GM18858 (cell line): ENCODE measurements around the gene NEK7.
"Not testable (repeated sequence)": the region's sequence is repeated elsewhere in the genome, so short reads cannot be mapped to it uniquely, and the experiment has no call there.

ENCODE experiments used
- ATAC-seq: cut with Tn5 transposase; IDR thresholded peaks from one replicate; pipeline ENCODE4 v1.9.1; 2021; ENCODE audit not compliant: unreplicated experiment

NEK7 gene

GRCh38 chr1:198169672-198170071 is 12.9 kb downstream of the NEK7 start:
- ATAC-seq, result no peak

DNA sequence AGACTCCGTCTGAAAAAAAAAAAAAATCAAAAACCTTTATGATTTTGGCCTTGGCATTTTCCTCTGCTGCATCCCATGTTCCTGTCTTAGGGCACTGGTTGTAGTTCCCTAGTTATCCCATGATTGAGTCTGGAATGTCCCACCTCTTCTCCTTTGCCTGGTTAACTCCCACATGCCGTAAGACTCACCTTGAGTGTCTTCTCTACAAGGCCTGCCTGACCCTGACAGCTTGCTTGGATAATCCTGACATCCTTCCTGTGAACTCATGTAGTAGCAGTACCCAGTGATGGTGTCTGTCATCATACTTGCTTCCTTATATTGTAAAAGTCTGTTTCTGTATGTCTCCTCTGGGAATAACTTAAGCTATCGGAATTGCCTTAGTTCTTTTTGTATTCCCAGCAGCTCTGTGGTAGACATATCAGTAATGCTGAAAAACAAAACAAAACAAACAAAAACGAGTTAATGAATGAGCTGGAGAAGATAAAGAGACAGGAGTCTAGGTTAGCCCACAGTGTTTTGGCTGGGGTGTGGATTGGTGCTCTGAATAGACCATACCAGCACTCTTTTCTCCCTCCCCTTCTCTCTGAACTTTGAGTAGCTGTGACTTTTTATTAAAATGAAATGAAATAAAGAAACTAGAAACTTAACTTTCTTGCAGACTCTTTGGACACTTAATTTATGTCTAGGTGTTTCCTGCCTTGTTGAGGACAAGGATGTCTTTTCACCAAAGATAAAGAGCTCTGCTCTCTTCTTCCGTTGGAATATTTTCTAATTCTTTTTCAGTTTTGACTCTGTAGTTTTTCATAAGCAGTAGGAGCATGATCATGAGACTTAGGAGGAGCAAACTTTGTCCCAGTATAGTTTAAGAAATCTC is 15.1 kb downstream of the NEK7 start:
- ATAC-seq, result no peak

DNA sequence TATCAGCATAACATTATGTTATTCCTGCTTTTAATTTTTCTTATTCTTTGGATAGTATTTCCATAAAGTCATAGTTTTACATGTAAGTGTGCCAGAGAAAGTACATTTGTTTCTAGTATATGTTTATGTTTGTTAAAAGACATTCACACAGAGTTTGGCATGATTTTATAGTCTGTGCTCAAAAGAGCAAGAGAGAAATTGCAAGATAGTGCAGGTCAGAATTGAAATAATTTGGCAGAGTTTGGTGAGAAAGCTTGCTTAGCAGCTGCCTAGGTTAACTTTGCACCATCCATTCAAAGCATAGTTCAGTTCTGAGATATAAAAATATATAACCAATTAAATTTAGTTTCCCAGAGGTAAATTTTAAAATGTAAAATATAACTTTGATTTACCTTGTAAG is 17.0 kb downstream of the NEK7 start:
- ATAC-seq, result no peak

- peak; percentile 49 for ATAC-seq
Observed at GRCh38 chr1:198174297-198174696, 17.5 kb downstream of the NEK7 start.

- ATAC-seq, result peak; percentile 54
Observed at GRCh38 chr1:198175423-198176170, 18.8 kb downstream of the NEK7 start.

DNA sequence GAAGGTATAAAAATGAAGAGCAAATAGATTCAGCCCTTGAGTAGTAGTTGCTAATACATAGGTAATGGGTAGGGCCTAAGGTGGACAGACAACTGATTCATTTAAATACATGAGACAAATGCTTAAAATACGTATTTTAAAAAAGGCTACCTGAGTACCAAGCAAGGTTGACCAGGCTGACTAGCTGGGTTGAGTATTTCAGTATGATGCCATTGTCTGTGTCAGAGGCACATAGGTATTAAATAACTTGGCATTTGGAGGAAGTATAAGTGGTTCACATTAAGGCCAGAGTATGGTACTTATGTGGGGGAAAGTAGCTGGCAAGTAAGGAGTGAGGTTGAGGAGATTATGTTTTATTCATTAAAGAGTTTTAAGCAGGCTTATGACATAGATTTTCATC is 19.4 kb downstream of the NEK7 start:
- ATAC-seq, result no peak

DNA sequence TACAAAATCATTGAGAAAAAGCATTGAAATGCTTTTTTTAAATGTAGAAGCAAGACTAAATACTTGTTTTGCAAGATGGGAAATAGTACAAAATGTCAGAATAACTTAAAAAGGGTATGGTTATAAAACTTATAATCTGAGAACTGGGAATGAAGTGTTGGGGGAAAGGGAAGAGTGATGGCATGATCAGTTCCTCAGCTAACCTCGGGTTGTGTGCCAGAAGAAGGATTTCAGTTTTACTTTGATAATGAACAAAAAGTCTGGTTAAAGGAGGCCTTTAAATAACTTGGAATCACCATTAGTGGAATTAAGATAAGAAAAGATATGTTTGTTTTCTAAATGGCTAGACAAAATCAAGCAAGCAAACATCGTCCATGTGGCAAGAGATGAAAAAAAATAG is 20.7 kb downstream of the NEK7 start:
- no peak for ATAC-seq

DNA sequence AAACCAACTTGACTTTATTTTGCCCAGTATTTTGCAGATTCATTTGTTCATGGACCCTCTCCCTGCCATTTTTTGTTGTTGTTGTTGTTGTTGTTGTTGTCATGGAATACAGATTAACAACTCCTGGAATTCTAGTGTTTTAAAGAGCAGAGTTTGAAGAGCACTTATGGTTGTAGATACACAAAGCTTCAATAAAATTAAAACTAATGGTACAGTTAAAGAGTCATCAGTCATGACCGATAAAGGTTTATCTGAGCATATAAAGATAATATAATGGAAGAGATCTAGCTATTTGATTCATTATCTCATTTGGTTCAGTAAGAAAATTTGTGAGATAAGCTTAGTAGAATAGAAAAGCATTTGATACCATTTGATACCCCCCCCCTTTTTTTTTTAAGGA is 21.8 kb downstream of the NEK7 start:
- ATAC-seq, result no peak

- ATAC-seq, result peak; percentile 40
Observed at GRCh38 chr1:198179556-198179981, 22.8 kb downstream of the NEK7 start.

GRCh38 chr1:198183605-198184004 is 26.8 kb downstream of the NEK7 start:
- no peak for ATAC-seq

DNA sequence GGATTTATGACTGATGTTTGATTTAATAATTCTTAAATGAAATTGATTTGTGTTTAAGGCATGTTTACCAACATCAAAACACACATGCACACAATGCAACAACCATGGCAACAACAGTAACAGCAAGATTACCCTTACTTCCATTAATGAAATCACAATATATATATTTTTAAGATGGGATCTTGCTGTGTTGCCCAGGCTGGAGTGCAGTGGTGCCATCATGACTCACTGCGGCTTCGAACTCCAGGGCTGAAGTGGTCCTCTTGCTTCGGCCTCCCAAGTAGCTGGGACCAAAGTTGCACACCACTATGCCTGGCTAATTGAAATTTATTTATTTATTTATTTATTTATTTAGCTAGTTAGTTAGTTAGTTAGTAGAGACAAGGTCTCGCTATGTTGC is 27.7 kb downstream of the NEK7 start:
- ATAC-seq, result no peak

DNA sequence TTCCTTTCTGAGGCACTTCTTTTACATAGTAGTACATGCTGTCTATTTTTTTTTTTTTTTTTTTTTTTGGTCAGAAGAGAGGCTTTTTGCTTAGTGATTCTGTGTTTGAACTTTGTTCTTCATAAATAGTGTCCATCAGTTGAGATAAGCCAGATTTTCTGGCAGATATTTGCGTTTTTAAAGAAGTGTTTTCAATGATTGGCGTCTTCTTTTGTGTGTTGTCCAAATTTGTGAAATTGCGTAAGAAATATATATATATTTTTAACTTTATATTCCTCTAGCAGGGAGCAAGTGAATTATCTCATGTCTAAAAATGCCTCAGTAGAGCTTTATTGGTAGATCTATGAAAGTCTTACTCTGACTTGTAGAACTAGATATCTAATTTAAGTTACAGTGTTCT is 28.3 kb downstream of the NEK7 start:
- ATAC-seq, result no peak

DNA sequence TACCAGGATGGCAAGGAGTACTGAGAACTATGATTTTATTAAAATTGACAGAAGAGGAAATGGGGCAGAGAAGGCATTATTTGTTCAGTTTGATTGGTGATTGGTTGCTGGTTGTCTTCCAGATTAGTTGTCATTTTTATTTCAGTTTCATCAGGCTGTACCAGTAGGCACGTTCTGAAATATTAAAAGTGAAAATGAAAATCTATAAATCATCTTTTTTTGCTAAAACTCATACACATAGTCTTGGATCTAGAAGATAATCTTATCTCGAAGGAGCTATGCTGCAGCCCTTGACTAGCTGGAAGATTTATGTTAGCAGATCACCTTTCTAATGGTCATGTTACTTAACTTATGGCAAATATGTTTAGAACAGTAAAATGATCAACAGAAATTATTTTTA is 29.0 kb downstream of the NEK7 start:
- peak; percentile 68 for ATAC-seq

DNA sequence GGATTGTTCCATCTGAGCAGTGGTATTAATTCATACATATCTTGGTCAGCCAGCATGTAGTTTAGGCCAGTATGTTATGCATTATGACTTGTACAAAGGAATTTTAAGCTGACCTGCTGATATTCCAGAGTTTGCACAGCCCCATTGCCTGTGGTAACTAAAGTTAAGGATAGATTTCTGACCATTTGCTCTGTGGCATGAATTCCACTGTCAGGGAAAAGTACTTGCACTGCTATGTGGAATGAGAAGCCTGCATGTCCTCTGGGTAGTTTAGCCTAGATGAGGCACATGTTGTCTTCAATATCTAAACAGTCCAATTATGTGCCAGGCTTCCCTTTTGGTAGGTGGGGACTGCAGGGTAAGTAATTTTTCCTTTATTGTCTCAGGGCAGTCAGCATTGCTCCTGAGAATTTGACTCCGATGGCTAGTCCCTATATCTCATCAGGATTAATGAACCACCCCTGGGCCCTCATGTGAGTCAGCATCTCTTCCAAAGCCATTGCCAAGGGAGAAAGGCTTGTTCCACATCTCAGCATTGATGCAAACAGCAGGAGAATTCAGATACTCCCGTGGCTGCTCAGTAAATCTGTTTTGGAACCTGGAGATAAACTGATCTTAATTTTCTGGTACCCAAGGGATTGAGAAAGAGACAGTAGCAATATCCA is 30.2 kb downstream of the NEK7 start:
- no peak for ATAC-seq

- no peak for ATAC-seq
Observed at GRCh38 chr1:198187973-198188588, 31.3 kb downstream of the NEK7 start.

GRCh38 chr1:198191117-198191516 is 34.3 kb downstream of the NEK7 start:
- ATAC-seq, result no peak

DNA sequence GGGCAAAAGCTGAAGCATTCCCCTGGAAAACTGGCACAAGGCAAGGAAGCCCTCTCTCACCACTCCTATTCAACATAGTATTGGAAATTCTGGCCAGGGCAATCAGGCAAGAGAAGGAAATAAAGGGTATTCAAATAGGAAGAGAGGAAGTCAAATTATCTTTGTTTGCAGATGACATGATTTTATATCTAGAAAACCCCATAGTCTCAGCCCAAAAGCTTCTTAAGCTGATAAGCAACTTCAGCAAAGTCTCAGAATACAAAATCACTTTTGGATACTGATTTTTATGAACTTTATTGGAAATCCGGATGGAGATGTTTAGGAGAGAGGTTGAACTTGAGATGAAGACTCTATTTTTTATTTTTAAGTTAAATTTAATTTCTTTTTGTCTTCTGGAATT is 37.1 kb downstream of the NEK7 start:
- not testable (repeated sequence) for ATAC-seq

- ATAC-seq, result no peak
Observed at GRCh38 chr1:198196630-198197029, 39.8 kb downstream of the NEK7 start.

GRCh38 chr1:198197285-198197684 is 40.5 kb downstream of the NEK7 start:
- ATAC-seq, result no peak

DNA sequence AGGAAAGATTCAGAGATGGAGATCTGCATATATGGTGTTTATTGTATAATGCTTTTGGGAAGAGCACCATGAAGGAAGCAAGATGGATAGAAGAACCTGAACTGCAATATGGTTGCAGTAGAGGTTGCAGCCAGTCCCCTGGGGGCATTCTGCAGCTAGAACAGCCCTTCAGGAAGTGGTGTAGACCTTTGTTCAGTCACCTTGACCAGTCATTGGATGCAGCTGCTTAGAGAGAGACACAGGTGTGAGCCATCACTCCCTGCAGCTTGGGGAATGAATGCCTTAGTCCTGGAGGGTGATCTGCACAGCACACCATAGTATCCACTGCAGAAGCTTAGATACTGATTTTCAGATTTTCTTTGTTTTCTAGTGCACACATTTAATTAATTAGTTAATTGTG is 42.3 kb downstream of the NEK7 start:
- peak; percentile 58 for ATAC-seq
